Astrocyte (in vitro differentiated cells and primary cell): ENCODE data around the gene SCYL1. TPM values are rescaled to one million over a fixed set of nuclear protein-coding genes. Genes with fewer than 3 reads are reported as not detected.

Experiments
- DNase-seq: peaks from one replicate; pipeline ENCODE4 v3.0.0-alpha.2; 2010; ENCODE audit warnings: low read depth
- FAIRE-seq: peaks from 2 replicates; lab custom pipeline; 2011; peaks lifted over from hg19 to GRCh38; lab: Jason Lieb, UNC
- H2AFZ ChIP-seq: 2 replicates; pipeline ENCODE4 v1.6.0; 2012; ENCODE audit warnings: low read depth, low read length, inconsistent platforms
- H3K27ac ChIP-seq: 2 replicates; pipeline ENCODE4 v1.5.1; 2011; ENCODE audit warnings: low read depth, low read length, inconsistent platforms
- H3K27me3 ChIP-seq: 2 replicates; pipeline ENCODE4 v1.6.0; 2011; ENCODE audit warnings: low read length, inconsistent platforms; ENCODE audit not compliant: insufficient read depth
- H3K36me3 ChIP-seq: 2 replicates; pipeline ENCODE4 v1.5.1; 2011; ENCODE audit warnings: low read length, inconsistent platforms; ENCODE audit not compliant: insufficient read depth
- H3K4me1 ChIP-seq: 2 replicates; pipeline ENCODE4 v1.5.1; 2011; ENCODE audit warnings: low read length, inconsistent platforms; ENCODE audit not compliant: insufficient read depth
- H3K4me2 ChIP-seq: 2 replicates; pipeline ENCODE4 v1.6.0; 2012; ENCODE audit warnings: low read length, inconsistent platforms
- H3K4me3 ChIP-seq: 2 replicates; pipeline ENCODE4 v1.5.1; 2011; ENCODE audit warnings: low read depth, mild to moderate bottlenecking, low read length, inconsistent platforms; ENCODE audit not compliant: insufficient read depth
- H3K79me2 ChIP-seq: 2 replicates; pipeline ENCODE4 v1.6.0; 2012; ENCODE audit warnings: mild to moderate bottlenecking, low read length, inconsistent platforms; ENCODE audit not compliant: insufficient read depth
- H3K9ac ChIP-seq: 2 replicates; pipeline ENCODE4 v1.6.0; 2012; ENCODE audit warnings: mild to moderate bottlenecking, low read length, inconsistent platforms
- H3K9me3 ChIP-seq: 2 replicates; pipeline ENCODE4 v1.5.1; 2012; ENCODE audit warnings: low read depth, mild to moderate bottlenecking, low read length, inconsistent platforms; ENCODE audit not compliant: insufficient read depth
- H4K20me1 ChIP-seq: 2 replicates; pipeline ENCODE4 v1.6.0; 2012; ENCODE audit warnings: low read length, inconsistent platforms; ENCODE audit not compliant: insufficient read depth
- H3K27ac Mint-ChIP-seq: one replicate; pipeline ENCODE4 v1.8.0; 2021; ENCODE audit warnings: mild to moderate bottlenecking, mixed read lengths; ENCODE audit not compliant: unreplicated experiment
- H3K27me3 Mint-ChIP-seq: one replicate; pipeline ENCODE4 v1.8.0; 2021; ENCODE audit warnings: low read depth, mixed read lengths; ENCODE audit not compliant: unreplicated experiment
- H3K36me3 Mint-ChIP-seq: one replicate; pipeline ENCODE4 v1.8.0; 2021; ENCODE audit warnings: low read depth, mixed read lengths; ENCODE audit not compliant: unreplicated experiment
- H3K4me1 Mint-ChIP-seq: one replicate; pipeline ENCODE4 v1.8.0; 2021; ENCODE audit warnings: low read depth, mixed read lengths; ENCODE audit not compliant: unreplicated experiment
- H3K4me3 Mint-ChIP-seq: one replicate; pipeline ENCODE4 v1.8.0; 2021; ENCODE audit warnings: mild to moderate bottlenecking, moderate library complexity, mixed read lengths; ENCODE audit not compliant: unreplicated experiment
- H3K9me3 Mint-ChIP-seq: one replicate; pipeline ENCODE4 v1.8.0; 2021; ENCODE audit warnings: mild to moderate bottlenecking, mixed read lengths; ENCODE audit not compliant: unreplicated experiment
- EZH2 ChIP-seq: IDR thresholded peaks from 2 replicates; pipeline ENCODE4 v1.6.1; 2012; ENCODE audit warnings: mild to moderate bottlenecking, low read length, inconsistent platforms; ENCODE audit not compliant: insufficient read depth
- total RNA-seq: library from RNA; stranded (reverse); gene quantifications from 2 replicates; pipeline ENCODE4 v1.2.1, GENCODE V29; 2021
- TF ChIP-seq, protein P1 (sequence below): IDR thresholded peaks from 2 replicates; pipeline ENCODE4 v1.5.1; 2011; ENCODE audit warnings: low read depth, mild to moderate bottlenecking, inconsistent platforms, low read length, moderate library complexity; ENCODE audit not compliant: insufficient read depth

SCYL1 gene
- total RNA-seq, 1 donor from 2014 or later, result 106 TPM

DNA sequence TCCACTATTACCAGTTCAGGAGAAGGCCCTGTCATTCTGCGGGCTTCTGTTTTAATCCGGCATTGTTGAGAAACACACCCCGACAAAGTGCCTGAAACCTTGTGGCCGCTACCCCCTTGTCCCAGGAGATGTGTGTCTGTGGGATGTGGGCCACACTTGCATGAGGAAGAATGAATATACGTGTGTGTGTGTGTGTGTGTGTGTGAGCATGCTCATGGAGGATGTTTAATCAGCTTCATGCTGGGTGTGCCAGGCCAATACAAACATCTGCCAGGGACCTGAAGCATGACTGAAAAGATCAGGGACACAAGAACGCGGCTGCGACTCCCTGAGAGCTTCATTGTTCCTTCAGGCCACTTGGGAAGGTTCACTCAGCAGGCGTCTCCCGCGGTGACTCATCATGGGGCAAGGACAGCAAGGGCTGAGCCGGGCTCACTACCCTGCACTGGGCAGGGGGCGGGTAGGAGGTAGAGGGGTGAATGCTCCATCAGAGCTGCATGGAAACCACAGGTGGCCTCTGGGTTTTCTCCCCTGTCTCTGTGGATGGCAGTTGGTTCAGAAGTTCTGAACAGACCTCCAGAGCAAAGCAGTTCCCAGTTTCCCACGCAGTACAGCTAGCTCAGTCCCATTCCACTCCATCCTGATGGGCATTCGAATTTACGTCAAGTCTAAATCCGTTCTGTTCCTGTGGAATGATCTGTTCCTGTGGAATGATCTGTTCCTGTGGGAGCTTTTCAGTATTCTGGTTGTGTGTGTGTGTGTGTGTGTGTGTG is 33.1 kb upstream of the SCYL1 start:
- H4K20me1 ChIP-seq, result no peaks in the 10 kb centered on the region
- H3K79me2 ChIP-seq, result peaks cover 49% of the 10 kb centered on the region
- FAIRE-seq (no peak), DNase-seq (peak; percentile 99)
- H3K27me3 ChIP-seq, result no peaks in the 10 kb centered on the region
- H3K9me3 Mint-ChIP-seq, result no peaks in the 10 kb centered on the region
- H3K4me3 Mint-ChIP-seq, result peak overlapping the region; percentile 75
- no peaks in the 10 kb centered on the region for H3K36me3 Mint-ChIP-seq
- H2AFZ ChIP-seq, result peak overlapping the region; percentile 1
- TF ChIP-seq, protein P1, sequence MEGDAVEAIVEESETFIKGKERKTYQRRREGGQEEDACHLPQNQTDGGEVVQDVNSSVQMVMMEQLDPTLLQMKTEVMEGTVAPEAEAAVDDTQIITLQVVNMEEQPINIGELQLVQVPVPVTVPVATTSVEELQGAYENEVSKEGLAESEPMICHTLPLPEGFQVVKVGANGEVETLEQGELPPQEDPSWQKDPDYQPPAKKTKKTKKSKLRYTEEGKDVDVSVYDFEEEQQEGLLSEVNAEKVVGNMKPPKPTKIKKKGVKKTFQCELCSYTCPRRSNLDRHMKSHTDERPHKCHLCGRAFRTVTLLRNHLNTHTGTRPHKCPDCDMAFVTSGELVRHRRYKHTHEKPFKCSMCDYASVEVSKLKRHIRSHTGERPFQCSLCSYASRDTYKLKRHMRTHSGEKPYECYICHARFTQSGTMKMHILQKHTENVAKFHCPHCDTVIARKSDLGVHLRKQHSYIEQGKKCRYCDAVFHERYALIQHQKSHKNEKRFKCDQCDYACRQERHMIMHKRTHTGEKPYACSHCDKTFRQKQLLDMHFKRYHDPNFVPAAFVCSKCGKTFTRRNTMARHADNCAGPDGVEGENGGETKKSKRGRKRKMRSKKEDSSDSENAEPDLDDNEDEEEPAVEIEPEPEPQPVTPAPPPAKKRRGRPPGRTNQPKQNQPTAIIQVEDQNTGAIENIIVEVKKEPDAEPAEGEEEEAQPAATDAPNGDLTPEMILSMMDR, result no peak
- TF ChIP-seq EZH2, result no peak
- peaks cover 88% of the 10 kb centered on the region for H3K4me1 ChIP-seq
- peak overlapping the region; percentile 100 for H3K27ac ChIP-seq
- peak overlapping the region; percentile 100 for H3K27ac Mint-ChIP-seq
- no peaks in the 10 kb centered on the region for H3K27me3 Mint-ChIP-seq
- no peaks in the 10 kb centered on the region for H3K36me3 ChIP-seq
- H3K9me3 ChIP-seq, result no peaks in the 10 kb centered on the region
- peak overlapping the region; percentile 67 for H3K4me2 ChIP-seq
- H3K4me1 Mint-ChIP-seq, result peaks cover 80% of the 10 kb centered on the region
- H3K4me3 ChIP-seq, result peak overlapping the region; percentile 4
- H3K9ac ChIP-seq, result peak overlapping the region; percentile 95

DNA sequence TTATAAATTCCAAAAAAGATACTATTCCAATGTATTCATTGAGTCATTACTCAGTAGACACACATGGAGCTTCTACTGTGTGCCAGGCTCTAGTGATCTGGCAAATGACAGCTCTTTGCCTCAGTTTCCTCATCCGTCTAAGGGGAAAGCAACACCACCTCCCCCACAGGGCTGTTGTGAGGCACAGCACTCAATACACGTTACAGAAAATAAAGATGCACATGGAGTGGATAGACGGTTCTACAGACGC is 32.6 kb upstream of the SCYL1 start:
- H3K4me3 ChIP-seq, result peak overlapping the region; percentile 5
- no peaks in the 10 kb centered on the region for H3K27me3 Mint-ChIP-seq
- H3K4me2 ChIP-seq, result peak overlapping the region; percentile 67
- no peak for DNase-seq
- H3K9me3 ChIP-seq, result no peaks in the 10 kb centered on the region
- H3K79me2 ChIP-seq, result peaks cover 53% of the 10 kb centered on the region
- H3K27me3 ChIP-seq, result no peaks in the 10 kb centered on the region
- H3K36me3 Mint-ChIP-seq, result no peaks in the 10 kb centered on the region
- peak overlapping the region; percentile 100 for H3K27ac Mint-ChIP-seq
- H3K9me3 Mint-ChIP-seq, result peaks cover 2% of the 10 kb centered on the region
- no peaks in the 10 kb centered on the region for H4K20me1 ChIP-seq
- no peaks in the 10 kb centered on the region for H3K36me3 ChIP-seq
- peak overlapping the region; percentile 100 for H3K27ac ChIP-seq
- TF ChIP-seq, protein P1, result no peak
- H3K4me1 ChIP-seq, result peaks cover 88% of the 10 kb centered on the region
- no peak overlapping the region for H2AFZ ChIP-seq
- H3K9ac ChIP-seq, result peak overlapping the region; percentile 95
- H3K4me1 Mint-ChIP-seq, result peaks cover 80% of the 10 kb centered on the region
- FAIRE-seq, result no peak
- H3K4me3 Mint-ChIP-seq, result peak overlapping the region; percentile 75

DNA sequence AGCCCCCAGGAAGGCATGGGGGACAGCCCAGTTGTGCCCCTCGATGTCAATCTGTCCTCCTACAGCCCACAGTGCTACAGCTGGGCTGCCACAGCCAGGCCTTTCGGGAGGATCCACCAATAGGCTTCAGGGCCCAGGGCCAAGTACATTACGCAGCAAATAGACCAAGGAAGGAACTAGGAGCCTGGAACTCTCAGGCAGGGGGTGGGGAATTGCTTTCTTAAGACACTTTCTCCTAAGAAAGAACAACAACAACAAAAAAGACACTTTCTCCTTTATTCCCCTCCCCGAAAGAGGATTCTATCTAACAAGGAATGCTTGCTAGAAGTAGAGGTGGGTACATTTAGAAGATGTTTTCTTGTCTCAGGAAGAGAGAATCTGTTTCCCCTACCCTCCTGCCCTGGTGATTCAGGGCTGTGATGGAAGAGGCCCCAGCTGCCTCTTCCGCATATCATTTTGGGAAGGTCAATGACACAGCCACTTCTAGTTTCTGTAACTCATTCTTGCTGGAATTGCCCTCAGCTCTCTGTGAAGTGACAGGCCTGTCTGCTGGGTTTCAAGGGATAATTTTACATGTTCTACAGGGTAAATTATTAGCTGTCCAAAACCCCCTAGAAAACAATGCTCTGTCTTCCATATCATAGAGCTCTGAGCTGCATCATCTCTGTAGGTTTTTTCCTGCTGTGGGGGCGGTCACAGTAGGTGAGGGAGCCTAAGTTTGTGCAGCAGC is 32.1 kb upstream of the SCYL1 start:
- Histone ChIP-seq H3K4me2 (peak overlapping the region; percentile 67), H3K79me2 (peaks cover 56% of the 10 kb centered on the region), H3K27ac (peak overlapping the region; percentile 100), H2AFZ (no peak overlapping the region), H4K20me1 (no peaks in the 10 kb centered on the region), H3K27me3 (no peaks in the 10 kb centered on the region), H3K36me3 (no peaks in the 10 kb centered on the region), H3K9me3 (no peaks in the 10 kb centered on the region), H3K4me3 (peak overlapping the region; percentile 5), H3K9ac (peak overlapping the region; percentile 95), H3K4me1 (peaks cover 87% of the 10 kb centered on the region)
- no peaks in the 10 kb centered on the region for H3K27me3 Mint-ChIP-seq
- peak overlapping the region; percentile 75 for H3K4me3 Mint-ChIP-seq
- no peaks in the 10 kb centered on the region for H3K36me3 Mint-ChIP-seq
- no peak for TF ChIP-seq EZH2
- TF ChIP-seq, protein P1, result no peak
- H3K27ac Mint-ChIP-seq, result peak overlapping the region; percentile 100
- peaks cover 2% of the 10 kb centered on the region for H3K9me3 Mint-ChIP-seq
- peaks cover 76% of the 10 kb centered on the region for H3K4me1 Mint-ChIP-seq
- DNase-seq (peak; percentile 81), FAIRE-seq (no peak)
